Renal pelvis (tissue), 4 donors: ENCODE measurements around the gene GABRG3. TPM values are rescaled to one million over a fixed set of nuclear protein-coding genes. Genes with fewer than 3 reads are reported as not detected.

Experiments
- DNase-seq: peaks from one replicate; pipeline ENCODE4 v3.0.0-alpha.2; 2013
- polyA plus RNA-seq, 3 donors: library from polyadenylated mRNA; unstranded; fragments of 120-200 nt; gene quantifications; one replicate each; pipeline ENCODE4 v1.2.1, GENCODE V29; 2013; ENCODE audit not compliant: insufficient read length in 3 of 3

GABRG3 gene
- polyA plus RNA-seq, 3 donors, result 1.4 to 2.3 (median 1.7) TPM

DNA sequence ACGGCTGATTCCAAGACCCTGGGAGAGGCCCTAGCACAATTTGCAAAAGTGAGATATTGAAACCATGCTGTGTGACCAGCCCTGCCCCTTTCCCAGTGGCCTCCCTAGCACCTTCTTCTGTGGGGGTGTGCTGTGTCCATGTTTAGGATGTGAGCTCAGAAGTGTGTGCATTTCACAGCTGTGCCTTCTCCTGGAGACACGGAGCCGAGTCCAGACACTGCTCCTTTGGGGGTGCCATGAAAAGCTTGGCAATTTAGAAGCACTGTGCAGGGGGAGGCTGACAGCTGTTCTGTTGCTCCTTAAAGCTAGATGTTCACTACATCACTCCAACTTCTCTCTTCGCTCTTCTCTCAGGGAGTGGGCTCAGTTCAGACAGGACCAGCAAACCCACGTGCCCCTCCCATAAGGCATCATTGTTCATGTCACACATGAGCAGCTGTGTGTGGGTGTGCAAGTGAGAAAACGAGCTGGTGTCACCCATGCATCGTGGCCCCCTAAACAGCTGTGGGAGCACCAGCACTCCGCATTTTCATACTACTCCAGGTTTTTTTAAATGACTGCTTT is 492.6 kb downstream of the GABRG3 start:
- no peak for DNase-seq

DNA sequence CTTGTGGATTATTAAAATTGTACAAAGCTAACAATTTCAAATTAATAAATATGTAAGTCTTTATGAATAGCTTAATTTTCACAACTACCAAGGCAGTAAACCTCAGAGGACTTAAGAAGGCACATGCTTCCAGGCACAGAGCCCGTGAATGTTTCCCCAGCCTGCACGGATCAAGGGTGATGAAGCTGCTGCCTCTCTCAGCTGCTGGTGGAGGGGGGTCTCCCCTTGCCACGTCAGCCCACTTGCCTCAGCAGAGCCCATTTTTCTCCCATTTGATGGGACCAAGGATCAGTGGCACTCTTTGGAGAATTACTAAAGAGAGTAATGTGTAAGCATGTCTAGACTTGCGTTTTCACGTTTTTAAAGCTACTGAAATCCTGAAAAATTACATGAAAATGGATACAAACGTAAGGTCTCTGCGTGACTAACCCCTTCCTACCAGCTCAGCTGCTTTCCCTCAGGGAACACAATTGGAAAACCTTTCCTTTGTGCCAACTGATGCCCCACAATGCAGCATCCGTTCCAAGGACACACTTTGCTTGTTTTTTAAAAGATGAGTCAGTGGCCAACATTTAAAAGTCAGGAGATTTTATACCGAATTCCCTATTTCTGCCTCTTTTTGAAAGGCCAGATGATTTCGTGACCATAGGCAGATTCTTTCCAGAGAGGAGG is 494.1 kb downstream of the GABRG3 start:
- no peak for DNase-seq

DNA sequence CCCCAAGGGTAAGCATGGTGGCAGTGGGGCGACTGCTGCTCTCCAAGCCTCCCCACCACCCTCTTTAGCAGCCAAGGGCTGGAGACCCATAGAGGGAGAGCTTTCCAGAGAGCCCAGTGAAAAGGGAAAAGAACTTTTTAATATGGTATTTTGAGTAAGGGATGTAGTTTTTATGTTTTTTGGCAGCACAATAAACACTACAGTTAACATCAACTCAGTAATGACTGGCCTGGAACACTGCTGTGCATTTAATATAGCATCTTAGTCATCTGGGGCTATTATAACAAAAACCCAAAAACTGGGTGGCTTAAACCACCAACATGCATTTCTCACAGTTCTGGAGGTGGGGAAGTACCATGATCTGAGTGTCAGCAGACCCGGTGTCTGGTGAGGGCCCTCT is 495.8 kb downstream of the GABRG3 start:
- DNase-seq, result no peak

DNA sequence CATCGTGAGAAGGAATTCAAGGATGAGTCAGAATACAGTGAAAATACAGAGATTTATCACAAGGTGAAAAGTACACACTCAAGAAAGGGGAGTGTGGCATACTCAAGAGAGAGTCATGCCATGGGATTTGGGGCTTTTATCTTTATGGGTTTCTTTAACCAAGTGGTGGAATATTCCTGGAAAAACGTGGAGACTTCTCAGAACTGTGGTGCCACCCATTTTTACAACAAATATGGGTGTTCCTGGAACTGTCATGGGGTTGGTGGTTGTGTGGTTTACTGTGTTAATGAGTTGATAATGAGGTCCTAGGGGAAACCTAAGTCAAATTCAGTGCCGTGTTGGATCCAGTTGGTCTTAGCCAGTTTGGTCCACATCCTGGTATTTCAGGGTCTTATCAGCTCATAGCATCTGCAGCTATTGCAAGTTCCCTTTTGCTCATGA is 497.2 kb downstream of the GABRG3 start:
- DNase-seq, result no peak

DNA sequence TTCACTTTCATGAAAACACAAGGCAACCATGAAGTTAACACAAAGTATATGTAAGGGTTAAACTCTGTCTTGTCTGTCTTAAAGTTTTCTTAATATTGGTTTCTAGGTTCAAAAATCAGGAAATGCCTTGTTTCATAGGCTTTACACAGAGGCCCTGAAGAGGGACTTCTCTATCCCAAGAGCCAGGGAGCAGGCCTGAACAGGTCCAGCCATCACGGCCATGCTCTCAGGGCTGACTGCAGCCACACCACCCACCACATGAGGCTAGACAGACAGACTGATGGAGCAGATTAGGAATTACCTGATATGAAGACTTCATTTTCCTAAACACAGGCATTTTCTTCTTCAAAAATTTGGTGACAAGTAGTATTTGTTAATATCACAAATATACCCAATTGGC is 502.9 kb downstream of the GABRG3 start:
- DNase-seq, result no peak

DNA sequence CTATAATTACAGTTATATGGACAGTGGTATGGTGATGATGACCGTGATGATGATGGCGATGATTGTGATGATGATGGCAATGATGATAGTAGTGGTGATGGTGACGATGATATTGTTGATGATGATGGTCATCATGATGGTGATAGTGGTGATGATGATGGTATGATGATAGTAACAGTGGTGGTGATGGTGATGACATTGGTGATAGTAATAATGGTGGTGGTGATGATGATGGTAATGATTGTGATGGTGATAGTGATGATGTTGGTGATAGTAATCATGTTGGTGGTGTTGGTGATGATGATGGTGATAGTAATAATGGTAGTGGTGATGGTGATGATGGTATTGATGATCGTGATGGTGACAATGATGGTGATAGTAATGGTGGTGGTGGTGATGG is 504.4 kb downstream of the GABRG3 start:
- DNase-seq, result no peak

DNA sequence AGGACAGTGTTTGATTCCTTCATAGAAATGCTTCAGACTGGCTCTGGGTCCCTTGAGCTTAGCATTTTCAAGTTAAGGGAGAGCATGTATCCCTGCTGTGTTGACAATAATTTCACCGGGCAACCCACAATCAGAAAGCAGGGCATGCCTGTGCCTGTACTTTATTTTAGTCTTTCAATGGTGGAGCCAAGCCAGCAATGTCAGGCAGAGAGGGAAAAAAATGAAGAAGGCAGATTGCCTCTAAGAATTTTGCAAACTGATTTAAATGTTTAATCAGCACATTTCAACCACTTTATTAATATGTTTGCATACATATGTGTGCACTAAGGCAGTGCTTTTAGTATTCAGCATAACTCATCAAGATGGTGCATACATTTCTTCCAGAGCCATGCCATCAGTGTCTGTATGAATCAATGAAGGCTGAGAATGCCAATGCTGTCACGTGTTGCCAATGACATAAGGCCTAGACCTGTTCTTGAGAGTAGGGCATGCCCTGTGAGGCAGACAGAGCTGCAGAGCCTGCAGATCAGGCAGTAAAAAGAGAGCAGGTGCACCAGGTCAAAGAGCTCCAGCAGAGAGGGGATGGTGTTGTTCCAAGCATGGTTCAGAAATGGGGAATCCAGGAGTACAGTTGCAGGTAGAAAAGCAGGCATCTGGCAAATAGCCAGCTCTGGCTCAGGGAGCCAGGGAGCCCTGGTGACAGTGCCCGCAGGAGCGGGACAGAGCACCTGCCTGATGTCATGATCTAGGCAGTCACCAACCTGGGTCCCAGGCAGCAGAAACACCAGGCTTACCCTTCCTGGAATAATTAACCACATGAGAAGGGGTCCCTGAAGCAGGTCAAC is 508.5 kb downstream of the GABRG3 start:
- no peak for DNase-seq

DNA sequence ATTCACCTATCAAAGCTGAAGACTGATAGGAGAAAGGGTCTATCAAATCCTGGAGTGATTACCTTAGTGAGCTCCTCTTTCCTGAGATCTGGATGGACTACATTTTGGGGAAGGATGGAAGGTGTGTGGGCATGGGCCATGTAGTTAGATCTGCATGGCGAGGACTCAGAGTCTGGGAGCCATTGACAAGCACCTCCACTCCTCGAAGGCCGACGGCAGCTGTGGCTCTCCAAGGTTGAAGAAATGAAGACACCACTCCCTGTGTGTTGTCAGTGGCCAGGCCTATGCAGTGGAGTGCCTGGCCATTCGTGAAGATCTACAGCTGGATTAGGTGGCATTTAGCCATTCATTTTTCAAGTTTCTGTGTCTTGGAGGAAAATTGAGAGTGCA is 509.2 kb downstream of the GABRG3 start:
- no peak for DNase-seq

DNA sequence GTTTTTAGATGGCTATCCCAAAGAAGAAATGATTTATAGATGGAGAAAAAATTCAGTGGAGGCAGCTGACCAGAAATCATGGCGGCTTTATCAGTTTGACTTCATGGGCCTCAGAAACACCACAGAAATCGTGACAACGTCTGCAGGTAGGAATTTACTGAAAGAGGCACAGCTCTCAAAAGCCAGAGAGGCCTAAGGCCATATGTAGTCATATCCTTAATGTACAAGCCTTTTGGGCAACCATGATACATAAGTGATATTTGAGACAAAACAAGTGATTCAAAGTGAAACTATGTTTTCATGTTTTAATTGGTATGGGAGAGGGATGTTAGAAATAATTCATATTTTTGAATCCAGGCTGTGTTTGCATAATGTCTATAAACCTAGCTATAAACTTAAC is 509.7 kb downstream of the GABRG3 start:
- DNase-seq, result no peak

DNA sequence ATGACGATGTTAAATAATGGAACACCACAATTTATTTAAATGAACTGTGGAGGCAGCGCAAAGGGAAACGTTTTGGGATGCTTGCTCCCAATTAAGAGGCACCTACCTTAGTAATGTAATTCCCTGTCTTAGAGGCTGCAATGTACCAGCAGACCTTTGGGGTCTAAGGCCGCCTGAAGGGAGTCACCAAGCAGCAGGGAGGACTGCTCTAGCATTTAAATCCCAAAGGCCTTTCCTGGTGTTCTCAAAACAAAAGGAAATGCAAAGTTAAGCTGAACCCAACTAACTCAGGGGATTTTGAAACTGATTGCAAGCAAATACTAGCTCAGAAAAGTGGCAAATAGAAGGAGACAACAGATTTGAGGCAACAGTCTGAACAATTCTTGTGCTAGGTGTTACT is 510.8 kb downstream of the GABRG3 start:
- no peak for DNase-seq

DNA sequence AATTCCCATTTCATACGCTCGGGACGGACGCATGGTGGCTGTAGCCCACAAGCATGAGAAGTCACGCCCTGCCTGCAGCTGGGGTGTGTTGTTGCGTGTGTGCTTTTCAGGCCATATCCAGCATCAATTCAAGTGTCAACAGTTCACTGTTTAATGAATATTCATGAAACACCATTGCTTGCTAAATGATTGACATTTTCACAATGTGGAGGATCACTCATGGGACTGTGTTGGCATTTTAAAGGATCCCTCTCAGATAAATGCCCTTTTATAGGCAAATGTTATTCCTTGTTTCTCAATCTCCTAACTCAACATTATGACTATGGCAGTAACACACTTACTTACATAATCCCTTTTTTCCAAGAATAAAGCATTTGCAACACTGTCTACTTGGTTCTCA is 511.3 kb downstream of the GABRG3 start:
- no peak for DNase-seq

DNA sequence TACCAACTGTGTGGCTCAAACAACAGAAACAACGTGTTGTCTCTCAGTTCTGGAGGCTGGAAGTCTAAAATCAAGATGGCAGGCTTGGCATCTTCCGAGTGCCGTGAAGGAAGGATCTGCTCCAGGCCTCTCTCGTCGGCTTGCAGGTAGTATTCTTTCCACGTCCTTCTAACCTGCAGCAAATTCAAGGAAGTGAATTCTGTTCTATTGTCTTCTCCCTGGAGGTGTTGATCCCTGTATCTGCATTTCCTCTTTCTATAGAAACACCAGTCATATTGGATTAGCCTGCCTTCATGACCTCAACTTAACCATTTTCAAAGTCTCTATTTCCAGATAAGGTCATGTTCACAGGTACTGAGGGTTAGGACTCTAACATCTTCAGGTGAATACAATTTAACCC is 512.1 kb downstream of the GABRG3 start:
- no peak for DNase-seq

DNA sequence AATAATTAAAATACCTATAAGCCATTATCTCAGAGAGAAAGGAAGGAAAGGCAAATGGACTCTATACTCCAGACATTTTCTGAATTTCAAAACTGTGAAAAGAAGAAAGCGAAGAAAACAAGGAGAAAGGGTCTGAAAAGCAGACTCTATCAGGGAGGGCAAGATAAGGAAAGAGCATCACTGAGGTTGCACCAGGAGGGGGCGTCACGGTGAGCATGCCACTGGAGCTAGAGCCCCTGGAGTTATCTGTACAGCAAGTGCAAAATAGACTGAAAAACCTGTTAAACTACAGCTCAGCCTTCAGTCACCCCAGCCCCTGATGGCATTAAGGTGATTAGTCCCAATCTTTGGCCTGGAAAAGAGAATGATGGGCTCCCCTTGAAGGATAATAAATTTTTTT is 514.3 kb downstream of the GABRG3 start:
- no peak for DNase-seq

DNA sequence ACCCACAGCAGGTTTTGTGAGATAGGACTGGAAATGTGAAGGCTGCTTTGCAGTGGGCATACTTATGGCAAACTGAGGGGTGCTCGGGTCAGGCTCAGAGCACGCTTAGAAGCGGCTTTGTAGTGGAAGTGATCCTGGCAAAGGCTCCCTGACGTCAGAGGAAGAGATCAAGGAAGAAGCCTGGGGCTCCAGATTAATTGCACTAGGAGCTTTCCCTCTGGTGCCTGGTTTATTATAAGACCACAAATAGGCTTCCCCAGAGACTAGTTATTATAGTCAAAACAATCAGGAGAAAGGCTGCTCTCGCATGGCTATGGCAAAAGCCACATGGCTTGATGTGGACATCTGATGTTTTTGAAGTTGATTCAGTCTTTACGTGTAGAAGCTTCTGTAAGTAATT is 515.1 kb downstream of the GABRG3 start:
- DNase-seq, result no peak

DNA sequence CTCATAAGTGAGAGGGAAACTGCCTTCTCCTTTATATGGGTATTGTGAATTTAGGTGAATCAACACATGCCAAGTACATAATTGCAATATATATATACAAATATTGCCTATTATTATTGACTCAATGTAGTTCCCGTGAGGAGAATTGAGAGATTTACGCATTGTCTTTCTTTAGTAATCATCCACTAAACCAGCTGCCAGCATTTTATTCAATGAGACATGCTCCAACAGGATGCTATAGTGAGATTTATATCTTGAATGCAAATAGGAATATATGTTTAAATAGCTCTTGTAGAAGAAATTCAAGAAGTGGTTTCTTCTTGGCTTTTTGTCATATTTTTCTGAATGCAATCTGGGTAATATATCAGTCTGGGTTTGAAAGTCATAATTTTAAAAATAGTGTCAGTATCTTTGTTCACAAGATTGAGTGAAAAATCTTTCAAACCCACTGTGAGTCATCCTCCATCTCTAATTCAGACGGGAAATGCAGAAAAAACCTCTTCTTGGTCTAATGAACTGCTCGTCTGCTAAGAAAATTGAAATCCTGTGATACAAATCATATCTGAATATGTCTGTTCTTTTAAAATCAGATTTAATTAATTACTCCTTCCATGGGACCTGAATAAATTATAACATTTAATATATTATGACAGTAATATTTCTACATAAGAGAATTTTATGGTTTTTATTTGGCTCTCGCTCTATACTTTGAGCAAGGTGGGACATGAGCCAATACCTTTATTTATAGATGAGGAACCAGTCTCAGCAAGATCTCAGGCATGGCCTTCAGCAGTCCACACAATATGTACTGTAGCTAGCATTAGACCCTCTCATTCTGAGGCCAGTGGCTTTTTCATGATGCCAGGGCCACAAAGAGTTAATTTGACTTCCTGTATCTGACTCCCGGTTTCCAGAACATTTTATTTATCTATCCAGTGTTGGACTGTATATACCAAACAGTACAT is 516.0 kb downstream of the GABRG3 start:
- no peak for DNase-seq

DNA sequence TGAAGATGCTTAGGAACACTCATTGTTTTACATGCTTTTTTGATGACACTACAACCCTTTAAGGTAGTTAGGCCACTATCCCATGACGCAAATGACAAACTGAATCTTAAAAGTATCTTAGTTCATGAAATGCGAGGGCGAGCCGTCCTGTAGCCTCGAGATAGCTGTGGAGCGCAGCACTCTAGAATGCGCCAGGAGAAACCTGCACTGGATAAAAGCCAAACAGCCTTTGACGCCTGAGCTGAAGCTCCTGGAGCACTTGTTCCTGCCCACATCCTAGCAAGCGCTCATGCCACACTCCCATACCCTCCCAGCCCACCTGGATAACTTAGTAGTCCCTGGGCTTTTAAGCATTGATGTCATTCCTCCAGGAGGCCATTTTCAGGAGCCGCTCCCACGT is 516.9 kb downstream of the GABRG3 start:
- no peak for DNase-seq

DNA sequence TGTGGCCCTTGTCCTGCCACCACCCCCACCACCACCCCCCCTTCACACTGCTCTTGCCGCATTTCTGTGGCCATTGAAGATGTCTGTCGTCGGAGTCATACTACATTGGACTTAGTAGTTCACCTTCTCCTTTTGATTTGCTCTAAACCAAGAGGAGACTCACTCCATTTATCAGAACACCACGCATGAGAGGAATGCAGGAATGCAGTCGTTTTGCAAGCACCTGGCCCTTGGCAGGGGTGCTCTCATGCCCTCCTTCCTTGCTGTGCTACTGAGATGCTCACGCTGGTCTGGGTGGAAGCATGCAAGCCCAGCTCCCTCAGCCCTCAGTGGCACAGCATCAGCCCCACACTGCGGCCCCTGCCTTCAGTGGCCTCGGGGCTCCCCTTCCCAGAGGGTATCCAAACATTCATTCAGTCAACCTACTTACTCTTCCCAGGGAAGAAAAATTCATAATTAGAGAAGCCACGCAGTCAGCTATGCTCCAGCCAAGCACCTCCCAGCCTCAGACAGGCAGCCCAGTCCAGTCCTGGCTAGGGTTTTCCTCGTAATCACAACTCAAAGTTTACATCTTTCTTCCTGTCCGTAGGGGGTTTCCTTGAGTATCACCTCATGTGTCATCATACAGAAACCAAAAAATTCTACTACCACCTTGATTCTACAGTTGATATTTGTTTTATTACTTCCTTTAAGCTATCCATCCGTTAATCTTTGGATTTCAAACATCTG is 520.0 kb downstream of the GABRG3 start:
- DNase-seq, result no peak

DNA sequence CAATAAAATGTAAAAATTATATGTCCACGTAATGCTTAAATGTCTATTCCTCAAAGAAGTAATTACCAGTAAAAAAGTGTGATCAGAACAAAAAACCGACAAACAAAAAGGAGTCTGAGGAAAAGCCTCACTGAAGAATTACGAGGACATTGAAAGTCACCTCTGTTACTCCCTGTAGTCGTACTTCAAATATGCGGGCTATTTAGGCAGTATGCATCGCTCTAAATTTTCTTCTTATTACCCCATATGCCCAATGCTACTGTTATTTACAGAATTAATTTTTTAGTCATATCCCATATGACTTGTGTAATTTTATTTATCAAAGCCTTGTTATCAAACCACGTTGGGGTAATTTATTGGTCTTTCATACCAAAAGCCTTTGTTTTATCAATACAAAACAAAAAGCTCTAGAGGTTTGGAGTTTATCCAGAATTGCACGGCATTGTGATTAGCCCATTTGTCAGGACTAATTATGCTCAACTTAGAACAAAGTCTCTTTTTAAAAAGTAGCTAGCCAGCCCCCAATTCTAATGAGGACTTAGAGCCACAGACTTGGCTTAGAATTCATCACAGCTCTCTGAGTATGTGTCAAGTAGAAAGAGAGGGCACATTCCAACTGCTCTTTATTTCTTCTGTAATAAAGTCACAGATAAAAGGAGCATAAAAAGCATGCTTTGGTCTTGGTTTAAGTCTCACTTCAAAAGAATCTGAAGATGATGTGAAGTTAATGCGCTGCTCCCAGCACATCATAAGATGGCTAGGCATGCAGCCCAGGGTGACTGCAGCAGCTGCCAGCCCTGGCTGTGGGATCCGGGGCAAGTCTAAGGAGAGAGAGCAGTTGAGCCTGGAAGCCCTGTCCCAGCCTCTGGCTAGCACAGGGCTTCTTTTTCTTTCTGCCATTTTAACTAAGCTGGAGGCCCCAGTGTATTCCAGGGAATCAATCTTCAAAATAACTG is 521.0 kb downstream of the GABRG3 start:
- no peak for DNase-seq

DNA sequence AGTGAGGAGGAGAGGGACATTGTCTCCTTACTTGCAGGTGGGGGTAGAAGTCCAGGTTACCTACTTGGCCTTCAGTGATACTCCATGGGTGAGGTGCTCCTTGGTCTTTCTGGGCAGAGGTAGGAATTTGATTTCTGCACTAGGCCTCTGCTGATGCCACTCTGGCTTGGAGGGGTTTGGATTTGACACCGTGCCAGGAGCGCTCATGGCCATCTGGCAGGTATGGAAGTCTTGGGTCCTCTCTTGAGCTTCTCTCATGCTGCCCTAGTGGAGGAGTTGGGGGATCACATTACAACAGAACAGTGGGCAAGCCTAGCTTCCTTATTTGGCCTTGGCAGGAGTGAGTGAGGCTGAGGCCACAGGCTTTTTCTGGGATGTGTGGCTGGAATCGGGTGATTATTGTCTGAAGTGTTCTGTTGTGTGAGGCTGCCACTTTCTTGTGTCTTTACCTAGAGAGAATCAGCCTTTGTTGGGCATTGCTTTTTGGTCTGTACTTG is 525.0 kb downstream of the GABRG3 start:
- DNase-seq, result no peak

DNA sequence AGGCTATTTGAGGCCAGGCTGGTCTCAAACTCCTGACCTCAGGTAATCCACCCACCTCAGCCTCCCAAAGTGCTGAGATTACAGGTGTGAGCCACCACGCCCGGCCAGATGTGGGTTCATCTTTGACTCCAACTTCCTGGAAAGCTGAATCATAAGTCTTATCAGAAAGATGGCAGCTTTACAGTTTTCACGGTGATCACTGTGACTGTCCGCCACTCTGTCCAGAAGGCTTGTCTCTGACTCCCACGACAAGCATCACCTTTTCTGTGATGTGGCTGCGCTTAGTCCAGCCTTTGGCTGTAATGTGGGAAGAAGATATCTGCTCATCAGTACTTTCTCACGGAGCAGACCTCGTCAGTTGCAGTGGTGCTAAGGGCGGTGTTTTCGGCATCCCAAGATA is 527.7 kb downstream of the GABRG3 start:
- no peak for DNase-seq
